Left ventricle myocardium inferior (tissue), 1 donor: ENCODE data around the gene PTK7. TPM values are rescaled to one million over a fixed set of nuclear protein-coding genes. Genes with fewer than 3 reads are reported as not detected.

Source experiments
- DNase-seq: peaks from one replicate; pipeline ENCODE4 v3.0.0-alpha.2; 2020
- H3K27ac ChIP-seq: fragments of 200-600 bp; replicated peaks from 2 replicates; pipeline ENCODE4 v1.8.0; 2021
- H3K27me3 ChIP-seq: fragments of 200-600 bp; 2 replicates; pipeline ENCODE4 v1.8.0; 2021; ENCODE audit warnings: low read depth
- H3K36me3 ChIP-seq: fragments of 200-600 bp; 2 replicates; pipeline ENCODE4 v1.8.0; 2021
- H3K4me1 ChIP-seq: fragments of 200-600 bp; 2 replicates; pipeline ENCODE4 v1.8.0; 2021
- H3K4me3 ChIP-seq: fragments of 200-600 bp; 2 replicates; pipeline ENCODE4 v1.8.0; 2021; ENCODE audit warnings: mild to moderate bottlenecking, moderate library complexity
- H3K9me3 ChIP-seq: fragments of 200-600 bp; replicated peaks from 2 replicates; pipeline ENCODE4 v1.8.0; 2021
- intact Hi-C: fragments of 100-400 bp; cut with micrococcal nuclease; formaldehyde crosslinking; loops from one replicate; pipeline ENCODE4 v1.11.0; 2022
- total RNA-seq: library from RNA; stranded (reverse); fragmentation: NEBNext Ultra II Directional; extraction: Animal tissue kit (Norgen Biotek cat#: 25700); gene quantifications from one replicate; pipeline ENCODE4 v1.2.1, GENCODE V29; 2021
- TF ChIP-seq, protein P1 (sequence below): fragments of 200-600 bp; IDR thresholded peaks from 2 replicates; pipeline ENCODE4 v1.8.0; 2021; ENCODE audit warnings: antibody characterized with exemption, mild to moderate bottlenecking, borderline replicate concordance
- donor health status: DM: no; HTN: yes; CAD: no; lungs with severe emphysema.

The PTK7 gene
- total RNA-seq, 1 donor from 2014 or later: 2.6 TPM

GRCh38 chr6:43124481-43124880, 48.4 kb downstream of the PTK7 start:
- H3K9me3 ChIP-seq: no peaks in the 10 kb centered on the region
- H3K36me3 ChIP-seq: no peaks in the 10 kb centered on the region
- peaks cover 12% of the 10 kb centered on the region for H3K4me1 ChIP-seq
- TF ChIP-seq, protein P1, sequence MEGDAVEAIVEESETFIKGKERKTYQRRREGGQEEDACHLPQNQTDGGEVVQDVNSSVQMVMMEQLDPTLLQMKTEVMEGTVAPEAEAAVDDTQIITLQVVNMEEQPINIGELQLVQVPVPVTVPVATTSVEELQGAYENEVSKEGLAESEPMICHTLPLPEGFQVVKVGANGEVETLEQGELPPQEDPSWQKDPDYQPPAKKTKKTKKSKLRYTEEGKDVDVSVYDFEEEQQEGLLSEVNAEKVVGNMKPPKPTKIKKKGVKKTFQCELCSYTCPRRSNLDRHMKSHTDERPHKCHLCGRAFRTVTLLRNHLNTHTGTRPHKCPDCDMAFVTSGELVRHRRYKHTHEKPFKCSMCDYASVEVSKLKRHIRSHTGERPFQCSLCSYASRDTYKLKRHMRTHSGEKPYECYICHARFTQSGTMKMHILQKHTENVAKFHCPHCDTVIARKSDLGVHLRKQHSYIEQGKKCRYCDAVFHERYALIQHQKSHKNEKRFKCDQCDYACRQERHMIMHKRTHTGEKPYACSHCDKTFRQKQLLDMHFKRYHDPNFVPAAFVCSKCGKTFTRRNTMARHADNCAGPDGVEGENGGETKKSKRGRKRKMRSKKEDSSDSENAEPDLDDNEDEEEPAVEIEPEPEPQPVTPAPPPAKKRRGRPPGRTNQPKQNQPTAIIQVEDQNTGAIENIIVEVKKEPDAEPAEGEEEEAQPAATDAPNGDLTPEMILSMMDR: no peak
- H3K27ac ChIP-seq: no peak overlapping the region
- no peak overlapping the region for H3K4me3 ChIP-seq
- intact Hi-C loops: no loop called here
- H3K27me3 ChIP-seq: no peaks in the 10 kb centered on the region
- no peak for DNase-seq

DNA sequence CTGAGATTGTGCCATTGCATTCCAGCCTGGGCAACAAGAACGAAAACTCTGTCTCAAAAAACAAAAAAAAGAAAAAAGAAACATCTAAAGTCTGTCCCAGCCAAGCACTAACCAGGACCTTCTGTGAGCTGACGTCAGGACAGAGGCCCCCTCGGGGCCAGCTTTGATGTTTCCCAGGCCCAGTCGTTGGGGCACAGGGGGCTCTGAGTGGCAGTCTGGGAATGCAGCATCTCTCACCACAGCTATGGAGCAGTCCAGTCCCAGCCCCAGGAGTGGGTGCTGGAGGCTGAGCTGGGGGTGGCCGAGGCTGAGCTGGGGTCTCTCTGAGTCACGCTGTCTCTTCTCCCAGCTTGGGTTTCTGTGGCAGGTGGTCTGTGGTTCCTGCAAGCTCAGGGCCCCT, 49.0 kb downstream of the PTK7 start:
- H3K36me3 ChIP-seq: no peaks in the 10 kb centered on the region
- peaks cover 12% of the 10 kb centered on the region for H3K4me1 ChIP-seq
- intact Hi-C loops: no loop called here
- H3K4me3 ChIP-seq: no peak overlapping the region
- H3K9me3 ChIP-seq: no peaks in the 10 kb centered on the region
- TF ChIP-seq, protein P1: no peak
- no peak for DNase-seq
- H3K27ac ChIP-seq: no peak overlapping the region
- no peaks in the 10 kb centered on the region for H3K27me3 ChIP-seq

DNA sequence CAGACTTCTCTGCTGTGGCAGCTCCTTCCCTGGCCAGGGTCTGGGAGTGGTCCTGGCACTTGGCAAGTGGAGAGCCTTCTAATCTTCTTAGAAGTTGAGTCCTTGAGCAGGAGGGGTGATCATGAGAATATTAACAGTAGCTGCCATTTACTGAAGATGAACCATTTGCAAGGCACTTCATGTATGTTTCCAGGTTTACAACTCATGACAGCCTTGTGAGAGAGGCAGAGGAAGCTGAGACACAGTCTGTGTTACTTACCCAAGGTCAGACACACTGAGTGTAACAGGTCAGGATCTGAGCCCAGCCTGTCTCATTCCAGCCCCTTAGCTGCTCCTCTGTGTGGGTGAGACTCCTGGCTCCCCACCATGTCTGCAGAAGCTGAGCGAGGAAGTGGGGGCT, 49.4 kb downstream of the PTK7 start:
- Histone ChIP-seq H3K9me3 (no peaks in the 10 kb centered on the region), H3K36me3 (no peaks in the 10 kb centered on the region), H3K4me1 (peaks cover 12% of the 10 kb centered on the region), H3K27me3 (peaks cover 4% of the 10 kb centered on the region), H3K4me3 (no peak overlapping the region), H3K27ac (no peak overlapping the region)
- intact Hi-C loops: no loop called here
- TF ChIP-seq, protein P1: no peak
- no peak for DNase-seq

DNA sequence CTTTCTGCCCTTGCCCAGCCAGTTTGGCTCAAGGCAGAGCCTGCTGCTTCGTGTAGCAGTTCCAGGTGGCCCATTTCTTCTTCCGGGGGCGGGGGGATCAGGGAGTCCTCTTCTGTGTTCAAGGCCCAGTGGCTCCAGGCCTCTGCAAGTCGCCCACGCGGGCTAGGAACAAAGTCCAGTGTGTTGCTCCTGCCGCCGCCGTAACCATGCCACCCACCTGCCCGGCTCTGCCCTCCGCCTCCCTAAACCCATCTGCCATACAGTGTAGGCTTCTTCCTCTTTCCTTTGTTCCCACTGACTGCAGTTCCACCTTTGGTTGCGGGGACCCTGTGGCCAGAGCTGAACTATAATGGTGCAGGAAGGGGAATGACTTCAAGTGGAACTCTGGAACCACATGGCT, 51.1 kb downstream of the PTK7 start:
- no peak for DNase-seq
- intact Hi-C loops: no loop called here

GRCh38 chr6:43127877-43128276, 51.8 kb downstream of the PTK7 start:
- Histone ChIP-seq H3K36me3 (no peaks in the 10 kb centered on the region), H3K27me3 (peaks cover 4% of the 10 kb centered on the region), H3K4me3 (no peak overlapping the region), H3K9me3 (no peaks in the 10 kb centered on the region), H3K4me1 (peaks cover 5% of the 10 kb centered on the region), H3K27ac (no peak overlapping the region)
- intact Hi-C loops: no loop called here
- DNase-seq: no peak
- TF ChIP-seq, protein P1: no peak

More for the DNA sequence above, 51.1 kb downstream of the PTK7 start:
- H3K4me3 ChIP-seq: no peak overlapping the region
- H3K9me3 ChIP-seq: no peaks in the 10 kb centered on the region
- no peak overlapping the region for H3K27ac ChIP-seq
- peaks cover 4% of the 10 kb centered on the region for H3K27me3 ChIP-seq
- TF ChIP-seq, protein P1: no peak
- H3K36me3 ChIP-seq: no peaks in the 10 kb centered on the region
- H3K4me1 ChIP-seq: peaks cover 5% of the 10 kb centered on the region

- Histone ChIP-seq H3K27me3 (peaks cover 4% of the 10 kb centered on the region), H3K4me1 (peaks cover 5% of the 10 kb centered on the region), H3K9me3 (no peaks in the 10 kb centered on the region), H3K4me3 (no peak overlapping the region), H3K27ac (no peak overlapping the region), H3K36me3 (no peaks in the 10 kb centered on the region)
- no peak for DNase-seq
- TF ChIP-seq, protein P1: no peak
- intact Hi-C loops: no loop called here
These were observed 52.8 kb downstream of the PTK7 start for GRCh38 chr6:43128926-43129325.
